Measurements from ENCODE around the gene IGF2BP3. TPM values are rescaled to one million over a fixed set of nuclear protein-coding genes. Genes with fewer than 3 reads are reported as not detected.
A peak's percentile ranks its signal among the peaks of the same experiment; 100 is the strongest.

The IGF2BP3 gene
- total and polyA plus RNA-seq, 8 donors = 1.8 to 63.2 (median 57.4) TPM

DNA sequence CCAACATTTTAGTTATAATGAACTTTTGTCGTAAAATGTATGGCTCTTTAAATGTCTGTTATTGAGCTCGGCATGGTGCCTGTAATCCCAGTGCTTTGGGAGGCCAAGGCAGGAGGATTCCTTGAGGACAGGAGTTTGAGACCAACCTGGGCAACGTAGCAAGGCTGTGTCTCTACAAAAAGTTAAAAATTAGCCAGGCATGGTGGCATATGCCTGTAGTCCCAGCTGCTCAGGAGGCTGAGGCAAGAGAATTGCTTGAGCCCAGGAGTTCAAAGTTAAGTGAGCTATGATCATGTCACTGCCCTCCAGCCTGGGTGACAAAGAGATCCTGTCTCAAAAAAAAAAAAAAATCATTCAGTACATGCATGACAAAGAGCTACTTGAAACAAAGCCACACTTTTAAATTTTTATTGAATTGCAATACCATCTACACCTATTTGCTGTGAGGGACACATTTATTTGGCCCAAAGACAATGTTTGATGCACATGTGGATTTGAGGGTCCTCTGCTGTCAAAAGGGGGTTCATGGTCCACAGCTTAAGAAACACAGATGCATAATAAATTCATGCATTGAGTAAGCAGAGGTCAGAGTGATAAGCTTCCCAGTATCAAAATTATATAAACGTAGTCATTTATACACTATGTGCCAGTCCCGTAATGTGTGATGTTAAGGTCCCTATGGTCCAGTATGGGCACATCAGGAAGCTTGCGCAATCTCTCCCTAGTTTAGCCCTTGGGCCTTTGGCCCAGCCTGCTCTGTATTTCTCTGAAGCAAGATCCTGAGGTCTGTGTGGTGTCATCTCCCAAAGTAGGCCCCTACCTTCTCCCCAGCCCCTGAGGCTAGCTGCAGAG, 175.5 kb downstream of the IGF2BP3 start:
- Histone ChIP-seq H3K27ac (no peak overlapping the region), H3K4me1 (peaks cover 0 to 5% of the 10 kb centered on the region in 2 donors), H3K36me3 (no peaks in the 10 kb centered on the region), H3K27me3 (no peaks in the 10 kb centered on the region), H3K4me3 (no peak overlapping the region), H3K9me3 (no peaks in the 10 kb centered on the region)
- no peak for DNase-seq
- intact Hi-C loops (cut with DNase I) = no loop called here
- TF ChIP-seq, protein P1, sequence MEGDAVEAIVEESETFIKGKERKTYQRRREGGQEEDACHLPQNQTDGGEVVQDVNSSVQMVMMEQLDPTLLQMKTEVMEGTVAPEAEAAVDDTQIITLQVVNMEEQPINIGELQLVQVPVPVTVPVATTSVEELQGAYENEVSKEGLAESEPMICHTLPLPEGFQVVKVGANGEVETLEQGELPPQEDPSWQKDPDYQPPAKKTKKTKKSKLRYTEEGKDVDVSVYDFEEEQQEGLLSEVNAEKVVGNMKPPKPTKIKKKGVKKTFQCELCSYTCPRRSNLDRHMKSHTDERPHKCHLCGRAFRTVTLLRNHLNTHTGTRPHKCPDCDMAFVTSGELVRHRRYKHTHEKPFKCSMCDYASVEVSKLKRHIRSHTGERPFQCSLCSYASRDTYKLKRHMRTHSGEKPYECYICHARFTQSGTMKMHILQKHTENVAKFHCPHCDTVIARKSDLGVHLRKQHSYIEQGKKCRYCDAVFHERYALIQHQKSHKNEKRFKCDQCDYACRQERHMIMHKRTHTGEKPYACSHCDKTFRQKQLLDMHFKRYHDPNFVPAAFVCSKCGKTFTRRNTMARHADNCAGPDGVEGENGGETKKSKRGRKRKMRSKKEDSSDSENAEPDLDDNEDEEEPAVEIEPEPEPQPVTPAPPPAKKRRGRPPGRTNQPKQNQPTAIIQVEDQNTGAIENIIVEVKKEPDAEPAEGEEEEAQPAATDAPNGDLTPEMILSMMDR (IDR thresholded peaks at IDR 0.05) = no peak
- ATAC-seq = no peak

DNA sequence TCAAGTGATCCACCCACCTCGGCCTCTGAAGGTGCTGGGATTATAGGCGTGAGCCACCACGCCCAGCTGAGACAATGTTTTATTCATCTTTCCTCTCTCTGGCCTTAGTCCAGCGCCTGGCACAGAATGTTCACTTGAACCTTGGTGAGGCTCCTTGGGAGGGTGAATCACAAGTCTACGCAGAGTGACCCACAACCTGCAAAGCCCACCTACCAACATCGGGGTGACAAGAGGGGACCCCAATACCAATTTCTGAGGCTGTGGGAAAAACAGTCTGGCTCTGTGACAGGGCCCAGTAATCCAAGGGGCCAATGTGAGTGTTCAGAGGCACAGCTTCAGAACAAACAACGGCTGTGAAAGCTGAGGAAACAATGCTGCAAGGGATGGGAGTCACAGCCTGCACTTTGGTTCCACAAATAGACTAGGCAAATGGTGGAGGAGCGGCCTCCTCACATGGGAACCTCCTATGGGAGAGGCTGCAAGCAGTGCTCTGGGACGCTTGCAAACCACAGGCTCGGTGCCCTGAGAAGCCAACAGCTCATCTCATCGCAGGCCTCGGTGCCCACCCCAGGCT, 176.7 kb downstream of the IGF2BP3 start:
- no peak for ATAC-seq
- no peak for DNase-seq
- no peak overlapping the region for H3K27ac ChIP-seq
- H3K4me3 ChIP-seq = no peak overlapping the region
- H3K9me3 ChIP-seq = no peaks in the 10 kb centered on the region
- TF ChIP-seq, protein P1 (IDR thresholded peaks at IDR 0.05) = no peak
- H3K36me3 ChIP-seq = no peaks in the 10 kb centered on the region
- peaks cover 0 to 1% of the 10 kb centered on the region in 2 donors for H3K4me1 ChIP-seq
- intact Hi-C loops (cut with DNase I) = no loop called here
- H3K27me3 ChIP-seq = no peaks in the 10 kb centered on the region

DNA sequence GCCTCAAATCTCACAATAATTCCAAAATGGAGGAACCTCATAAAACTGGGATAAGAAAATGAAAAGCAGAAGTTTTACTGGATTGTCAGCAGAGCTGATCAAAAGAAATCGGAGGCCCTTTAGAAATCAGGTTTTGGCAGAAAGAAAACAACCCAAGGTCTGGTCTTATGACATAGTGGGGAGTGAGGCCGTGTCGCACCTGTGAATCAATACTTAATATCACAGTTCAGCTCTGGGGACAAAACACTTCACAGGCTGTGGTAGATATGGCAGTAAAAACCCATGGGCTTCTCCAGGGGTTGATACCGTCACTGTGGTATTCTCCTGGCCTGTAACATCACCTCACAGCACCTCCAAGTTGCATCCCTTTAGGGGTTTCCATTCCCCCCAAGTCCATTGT, 177.7 kb downstream of the IGF2BP3 start:
- H3K9me3 ChIP-seq = no peaks in the 10 kb centered on the region
- no peaks in the 10 kb centered on the region for H3K36me3 ChIP-seq
- TF ChIP-seq, protein P1 (IDR thresholded peaks at IDR 0.05) = no peak
- intact Hi-C loops (cut with DNase I) = no loop called here
- H3K27me3 ChIP-seq = no peaks in the 10 kb centered on the region
- no peaks in the 10 kb centered on the region for H3K4me1 ChIP-seq
- no peak overlapping the region for H3K4me3 ChIP-seq
- DNase-seq (no peak), ATAC-seq (no peak)
- no peak overlapping the region for H3K27ac ChIP-seq

DNA sequence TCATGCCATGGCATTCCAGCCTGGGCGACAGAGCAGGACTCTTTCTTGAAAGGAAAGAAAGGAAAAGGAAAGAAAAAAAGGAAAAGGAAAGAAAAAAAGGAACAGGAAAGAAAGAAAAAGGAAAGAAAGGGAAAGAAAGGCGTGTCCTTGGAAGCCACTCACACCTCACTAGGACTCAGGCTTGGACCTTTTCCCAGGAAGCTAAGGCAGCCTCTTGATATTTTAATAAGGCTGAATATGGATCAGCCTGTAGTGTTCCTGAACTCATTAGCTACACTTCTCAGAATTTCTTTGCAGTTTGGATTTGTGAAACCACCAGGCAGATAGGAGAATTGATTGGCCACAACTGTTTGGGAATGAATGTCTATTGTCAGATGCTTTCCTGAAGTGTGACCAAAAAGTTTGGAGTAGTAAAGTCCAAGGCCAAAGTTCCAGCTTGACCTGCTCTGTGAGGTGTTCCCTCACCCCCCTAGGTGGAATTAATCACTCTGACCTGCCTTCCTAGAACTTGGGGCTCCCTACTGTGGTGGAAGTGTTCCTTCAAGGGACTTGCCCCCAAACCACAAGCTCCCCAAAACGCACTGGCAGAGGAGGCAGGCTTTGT, 178.2 kb downstream of the IGF2BP3 start:
- DNase-seq (no peak), ATAC-seq (peak; percentile 77)
- TF ChIP-seq, protein P1 (IDR thresholded peaks at IDR 0.05) = no peak
- Histone ChIP-seq H3K9me3 (no peaks in the 10 kb centered on the region), H3K4me3 (no peak overlapping the region), H3K27ac (no peak overlapping the region), H3K4me1 (no peaks in the 10 kb centered on the region), H3K36me3 (no peaks in the 10 kb centered on the region), H3K27me3 (no peaks in the 10 kb centered on the region)
- intact Hi-C loops (cut with DNase I) = no loop called here

DNA sequence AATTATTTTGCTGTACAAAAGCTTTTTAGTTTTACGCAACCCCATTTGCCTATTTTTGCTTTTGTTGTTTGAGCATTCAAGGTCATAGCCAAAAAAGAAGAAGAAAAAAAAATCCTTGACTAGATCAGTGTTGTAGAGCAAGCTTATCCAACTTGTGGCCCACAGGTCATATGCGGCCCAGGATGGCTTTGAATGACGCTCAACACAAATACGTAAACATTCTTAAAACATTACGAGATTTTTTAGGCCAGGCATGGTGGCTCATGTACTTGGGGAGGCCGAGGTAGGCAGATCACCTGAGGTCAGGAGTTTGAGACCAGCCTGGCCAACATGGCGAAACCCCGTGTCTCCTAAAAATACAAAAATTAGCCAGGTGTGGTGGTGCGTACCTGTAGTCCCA, 179.3 kb downstream of the IGF2BP3 start:
- no peaks in the 10 kb centered on the region for H3K27me3 ChIP-seq
- ATAC-seq = no peak
- intact Hi-C loops (cut with DNase I) = no loop called here
- no peak overlapping the region for H3K4me3 ChIP-seq
- no peak overlapping the region for H3K27ac ChIP-seq
- H3K9me3 ChIP-seq = no peaks in the 10 kb centered on the region
- H3K36me3 ChIP-seq = no peaks in the 10 kb centered on the region
- TF ChIP-seq, protein P1 (IDR thresholded peaks at IDR 0.05) = no peak
- no peak for DNase-seq
- H3K4me1 ChIP-seq = no peaks in the 10 kb centered on the region
